ENCODE results near the gene FSD1L.
A peak's percentile ranks its signal among the peaks of the same experiment; 100 is the strongest.
"Not testable (repeated sequence)": the region's sequence is repeated elsewhere in the genome, so short reads cannot be mapped to it uniquely, and the experiment has no call there.

Gene FSD1L

DNA sequence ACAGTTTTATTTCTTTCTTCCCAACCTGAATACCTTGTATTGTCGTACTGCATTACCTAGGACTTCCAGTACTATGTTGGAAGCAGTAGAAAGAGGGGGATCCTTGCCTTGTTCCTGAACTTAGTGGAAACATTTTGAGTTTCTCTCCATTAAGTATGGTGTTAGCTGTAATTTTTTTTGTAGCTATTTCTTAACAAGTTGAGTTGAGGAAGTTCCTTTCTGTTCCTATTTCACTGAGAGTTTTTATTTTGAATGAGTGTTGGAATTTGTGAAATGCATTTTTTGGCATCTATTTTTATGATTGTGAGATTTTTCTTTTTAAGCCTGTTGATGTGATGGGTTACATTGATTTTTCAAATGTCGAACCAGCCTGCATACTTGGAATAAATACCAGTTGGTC is 49.0 kb downstream of the FSD1L start:
- no peak for DNase-seq

DNA sequence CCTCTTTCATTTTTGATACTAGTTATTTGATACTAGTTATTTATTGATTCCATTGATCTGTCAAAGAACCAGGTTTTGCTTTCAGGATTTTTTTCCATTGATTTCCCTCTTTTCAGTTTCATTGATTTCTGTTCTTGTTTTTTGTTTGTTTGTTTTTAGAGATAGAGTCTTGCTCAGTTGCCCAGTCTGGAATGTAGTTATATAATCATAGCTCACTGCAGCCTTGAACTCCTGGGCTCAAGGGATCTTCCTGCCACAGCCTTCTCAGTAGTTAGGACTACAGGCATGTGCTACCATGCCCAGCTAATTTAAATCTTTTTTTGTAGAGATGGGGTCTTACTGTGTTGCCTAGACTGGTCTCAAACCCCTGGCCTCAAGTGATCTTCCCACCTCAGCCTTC is 49.9 kb downstream of the FSD1L start:
- DNase-seq: no peak

- DNase-seq: no peak
These were observed 52.4 kb downstream of the FSD1L start for GRCh38 chr9:105500108-105500766.

- no peak for DNase-seq
These were observed 53.6 kb downstream of the FSD1L start for GRCh38 chr9:105501414-105501813.

DNA sequence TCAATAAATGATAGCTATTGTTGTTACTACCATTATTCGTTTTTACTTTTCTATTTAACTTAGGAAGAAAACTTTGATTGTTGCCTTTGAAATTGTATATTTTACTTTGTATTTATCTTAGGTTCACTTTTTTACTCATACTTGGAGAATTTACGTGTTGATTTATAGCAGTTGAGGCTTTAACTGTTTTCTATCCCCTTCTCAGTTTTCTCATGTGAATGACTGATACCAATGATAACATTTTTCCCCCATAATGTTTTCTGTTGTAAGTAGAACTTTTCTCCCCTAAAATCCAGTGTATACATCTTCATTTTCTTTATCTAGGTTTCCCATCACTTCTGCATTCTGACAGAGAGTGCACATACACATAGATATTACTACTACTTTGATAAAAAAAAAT is 54.4 kb downstream of the FSD1L start:
- no peak for DNase-seq

- DNase-seq: no peak
These were observed 56.0 kb downstream of the FSD1L start for GRCh38 chr9:105503881-105504280.

GRCh38 chr9:105507096-105507790 is 59.4 kb downstream of the FSD1L start:
- DNase-seq: no peak

DNA sequence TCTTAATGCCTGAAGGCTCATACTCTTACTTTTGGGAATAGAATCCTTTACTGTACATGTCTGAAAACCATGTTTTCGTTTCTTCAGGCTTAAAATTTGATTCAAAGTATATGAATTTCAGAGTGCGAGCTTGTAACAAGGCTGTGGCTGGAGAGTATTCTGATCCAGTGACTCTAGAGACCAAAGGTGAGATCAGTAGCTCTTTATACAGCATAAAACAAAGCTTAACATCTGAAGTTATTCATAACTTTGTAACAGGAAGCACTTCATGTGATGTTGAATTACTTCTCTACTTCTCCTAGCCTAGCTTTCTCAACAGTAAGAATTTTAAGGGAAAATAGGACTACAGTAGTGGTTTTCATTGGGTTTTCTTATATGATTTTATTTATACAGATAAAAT is 60.7 kb downstream of the FSD1L start:
- no peak for DNase-seq

- DNase-seq: no peak
These were observed 62.2 kb downstream of the FSD1L start for GRCh38 chr9:105510024-105510423.

DNA sequence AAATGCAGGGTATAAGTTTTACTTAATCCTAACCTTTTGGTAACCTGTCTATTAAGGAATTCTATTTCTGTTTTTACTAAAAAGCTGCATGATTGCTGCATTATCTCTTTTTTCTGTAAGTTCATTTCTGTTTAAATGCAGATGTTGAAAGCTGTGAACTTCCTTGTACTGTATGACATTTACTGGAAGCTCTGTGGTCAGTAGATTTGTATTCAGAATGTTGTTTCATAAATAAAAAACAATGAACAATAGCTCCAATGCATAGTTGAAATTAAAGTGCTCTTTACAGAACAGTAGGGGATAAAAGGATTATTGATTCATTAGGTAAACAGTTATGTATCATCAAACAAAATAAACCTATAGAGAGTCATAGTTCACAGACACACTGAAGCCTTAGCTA is 63.6 kb downstream of the FSD1L start:
- DNase-seq: no peak

GRCh38 chr9:105515811-105516413 is 68.1 kb downstream of the FSD1L start:
- DNase-seq: no peak

DNA sequence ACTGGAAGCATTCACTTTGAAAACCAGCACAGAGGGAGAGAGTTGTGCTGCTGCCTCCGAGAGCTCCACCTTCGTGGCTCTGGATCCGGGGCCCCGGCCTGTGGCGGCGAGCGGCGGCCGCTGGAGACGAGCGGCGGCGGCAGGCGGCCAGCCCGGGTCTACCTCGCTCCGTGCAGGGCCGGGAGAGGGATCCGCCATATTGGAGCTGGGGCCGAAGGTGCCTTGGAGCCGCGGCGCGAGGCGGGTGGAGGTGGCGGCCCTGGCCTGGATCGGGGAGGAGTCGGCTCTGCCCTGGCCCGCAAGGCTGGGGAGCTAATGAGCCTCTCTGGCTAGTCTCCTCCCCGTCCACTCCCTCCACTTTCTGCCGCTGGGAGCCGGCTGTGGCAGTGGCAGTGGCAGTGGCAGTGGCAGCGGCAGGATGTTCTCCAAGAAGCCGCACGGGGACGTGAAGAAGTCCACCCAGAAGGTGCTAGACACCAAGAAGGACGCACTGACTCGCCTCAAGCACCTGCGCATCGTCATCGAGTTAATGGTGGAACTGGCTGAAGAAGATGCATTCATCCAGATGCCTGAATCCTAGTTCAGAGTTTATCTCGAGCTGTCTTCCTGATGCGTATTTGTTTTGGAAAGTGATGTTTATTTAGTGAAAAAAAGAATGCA is 72.0 kb downstream of the FSD1L start:
- not testable (repeated sequence) for DNase-seq

GRCh38 chr9:105520992-105521391 is 73.2 kb downstream of the FSD1L start:
- not testable (repeated sequence) for DNase-seq

DNA sequence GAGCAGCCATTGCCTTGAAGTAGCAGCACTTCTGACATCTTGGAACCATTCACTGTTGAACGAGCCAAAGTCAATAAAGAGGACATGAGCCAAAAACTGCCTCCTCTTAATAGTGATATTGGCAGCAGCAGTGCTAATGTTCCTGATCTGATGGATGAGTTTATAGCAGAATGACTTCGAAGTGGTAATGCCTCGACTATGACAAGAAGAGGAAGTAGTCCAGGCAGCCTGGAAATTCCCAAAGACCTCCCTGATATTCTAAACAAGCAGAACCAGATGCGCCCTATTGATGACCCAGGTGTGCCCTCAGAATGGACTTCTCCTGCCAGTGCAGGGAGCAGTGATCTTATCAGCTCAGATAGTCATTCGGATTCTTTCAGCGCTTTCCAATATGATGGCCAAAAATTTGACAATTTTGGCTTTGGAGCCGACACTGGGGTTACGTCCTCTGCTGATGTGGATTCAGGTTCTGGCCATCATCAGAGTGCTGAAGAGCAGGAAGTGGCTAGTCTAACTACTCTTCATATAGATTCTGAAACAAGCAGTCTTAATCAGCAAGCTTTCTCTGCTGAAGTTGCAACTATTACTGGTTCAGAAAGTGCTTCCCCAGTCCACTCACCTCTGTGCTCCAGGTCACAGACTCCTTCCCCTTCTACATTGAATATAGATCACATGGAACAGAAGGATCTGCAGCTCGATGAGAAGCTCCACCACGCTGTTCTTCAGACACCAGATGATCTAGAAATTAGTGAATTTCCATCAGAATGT is 75.0 kb downstream of the FSD1L start:
- not testable (repeated sequence) for DNase-seq

- DNase-seq: no peak
These were observed 83.7 kb downstream of the FSD1L start for GRCh38 chr9:105531530-105531929.

- no peak for DNase-seq
These were observed 88.3 kb downstream of the FSD1L start for GRCh38 chr9:105535920-105536668.

DNA sequence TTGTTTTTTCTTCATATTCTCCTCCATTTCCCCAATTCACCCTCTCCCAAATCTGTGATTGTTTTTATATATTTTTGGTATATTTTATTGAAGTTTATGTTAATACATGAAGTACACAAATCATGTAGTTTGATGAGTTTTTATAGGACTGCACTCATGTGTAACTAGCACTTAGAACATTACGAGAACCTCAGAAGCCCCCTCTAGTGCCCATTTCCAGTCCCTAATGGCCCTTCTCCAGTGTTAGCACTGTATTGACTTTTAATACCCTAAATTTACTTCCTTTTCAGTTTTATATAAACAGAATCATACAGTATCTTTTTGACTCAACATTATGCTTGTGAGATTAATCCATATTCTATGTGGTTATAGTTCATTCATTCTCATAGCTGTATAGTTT is 91.6 kb downstream of the FSD1L start:
- no peak for DNase-seq

DNA sequence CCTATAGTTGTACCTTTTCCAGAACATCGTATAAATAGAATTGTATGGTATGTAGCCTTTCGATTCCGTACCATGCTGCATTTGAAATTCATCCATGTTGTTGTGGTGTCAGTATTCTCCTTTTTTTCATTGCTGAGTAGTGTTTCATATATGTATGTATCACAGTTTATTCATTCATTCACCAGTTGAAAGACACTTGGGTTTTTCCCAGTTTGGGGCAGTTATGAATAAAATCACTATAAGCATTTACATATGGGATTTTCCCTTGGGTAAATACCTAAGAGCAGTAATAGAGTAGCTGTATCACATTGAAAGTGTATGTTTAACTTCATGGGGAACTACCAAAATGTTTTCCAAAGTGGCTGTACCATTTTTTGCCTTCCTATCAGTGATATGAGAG is 94.0 kb downstream of the FSD1L start:
- DNase-seq: no peak

DNA sequence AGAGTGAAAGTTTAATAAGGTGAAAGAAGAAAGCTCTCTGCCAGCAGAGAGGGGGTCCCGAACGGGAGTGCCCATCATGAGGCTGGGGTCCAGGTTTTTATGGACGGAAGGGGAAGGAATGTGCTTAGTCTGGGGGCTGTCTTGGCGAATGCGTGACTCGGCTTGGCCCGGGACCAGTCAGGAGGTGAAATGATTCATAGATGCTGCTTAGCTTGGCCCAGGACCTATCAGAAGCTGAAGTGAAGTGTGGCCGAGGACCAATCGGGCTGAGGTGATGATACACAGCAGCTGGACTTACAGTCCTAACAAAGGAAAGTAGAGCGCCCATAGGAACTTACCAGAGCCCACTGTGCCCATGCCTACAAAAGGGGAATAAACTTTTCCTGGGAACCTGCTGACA is 106.2 kb downstream of the FSD1L start:
- DNase-seq: no peak

GRCh38 chr9:105557804-105558610 is 110.2 kb downstream of the FSD1L start, which contains the start of gene FKTN:
Gene FKTN, plus strand, starts transcription at chr9:105558131. Its CDS starts 16,902 bp downstream, at chr9:105575033.
- DNase-seq: peak; percentile 44

DNA sequence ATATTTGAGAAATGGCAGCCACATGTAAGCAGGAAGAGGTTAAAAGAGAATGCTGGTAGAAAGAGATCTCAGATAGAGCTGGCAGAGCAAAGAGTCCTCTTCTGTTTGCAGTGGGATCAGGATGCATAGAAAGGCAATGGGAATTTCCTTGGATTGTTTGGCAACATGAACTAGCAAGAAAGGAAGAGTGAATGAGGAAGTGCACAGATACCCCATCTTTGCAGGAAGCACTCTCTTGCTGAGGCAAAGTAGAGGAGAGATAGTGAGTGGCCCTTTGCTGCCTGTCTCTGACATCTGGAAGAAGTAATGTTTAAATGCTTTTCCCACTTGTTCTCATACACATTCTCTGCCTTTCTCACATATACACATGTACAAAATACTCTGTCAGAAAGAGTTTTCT is 124.6 kb downstream of the FSD1L start:
- DNase-seq: no peak
